ENCODE measurements around the gene GALNT6. TPM values are rescaled to one million over a fixed set of nuclear protein-coding genes. Genes with fewer than 3 reads are reported as not detected.
A peak's percentile ranks its signal among the peaks of the same experiment; 100 is the strongest.

GALNT6 gene
- total and polyA plus RNA-seq, 2 experiments from 2014 or later = 4.3 to 5.4 TPM

GRCh38 chr12:51390891-51391282 lies 319 bp downstream of the GALNT6 start:
- Histone ChIP-seq H3K27me3 (peaks cover 21% of the 10 kb centered on the region), H3K27ac (no peak overlapping the region), H3K4me3 (peak overlapping the region; percentile 75), H3K9me3 (ENCODE audit: low read depth) (no peaks in the 10 kb centered on the region), H3K36me3 (no peaks in the 10 kb centered on the region), H3K4me1 (ENCODE audit: low read depth) (peaks cover 13% of the 10 kb centered on the region)
- DNase-seq (ENCODE audit: low read depth in 1 of 2, low spot score in 1 of 2) = peak in 1 of 2 donors; percentile 24
- TF ChIP-seq CTCF (IDR thresholded peaks at IDR 0.05; ENCODE audit: low read depth, low read length) = no peak

GRCh38 chr12:51390457-51390856 lies 749 bp downstream of the GALNT6 start:
- Histone ChIP-seq H3K9me3 (ENCODE audit: low read depth) (no peaks in the 10 kb centered on the region), H3K4me3 (no peak overlapping the region), H3K36me3 (no peaks in the 10 kb centered on the region), H3K4me1 (ENCODE audit: low read depth) (peaks cover 13% of the 10 kb centered on the region), H3K27me3 (peaks cover 21% of the 10 kb centered on the region), H3K27ac (no peak overlapping the region)
- no peak for TF ChIP-seq CTCF (IDR thresholded peaks at IDR 0.05; ENCODE audit: low read depth, low read length)
- DNase-seq (ENCODE audit: low read depth in 1 of 2, low spot score in 1 of 2) = no peak

GRCh38 chr12:51389302-51389999 lies 1.8 kb downstream of the GALNT6 start:
- H3K4me1 ChIP-seq (ENCODE audit: low read depth) = peaks cover 13% of the 10 kb centered on the region
- no peak for DNase-seq (ENCODE audit: low read depth in 1 of 2, low spot score in 1 of 2)
- H3K36me3 ChIP-seq = no peaks in the 10 kb centered on the region
- TF ChIP-seq CTCF (IDR thresholded peaks at IDR 0.05; ENCODE audit: low read depth, low read length) = no peak
- peaks cover 21% of the 10 kb centered on the region for H3K27me3 ChIP-seq
- H3K9me3 ChIP-seq (ENCODE audit: low read depth) = no peaks in the 10 kb centered on the region
- H3K4me3 ChIP-seq = no peak overlapping the region
- no peak overlapping the region for H3K27ac ChIP-seq

GRCh38 chr12:51388846-51389245 lies 2.4 kb downstream of the GALNT6 start:
- Histone ChIP-seq H3K36me3 (no peaks in the 10 kb centered on the region), H3K4me1 (ENCODE audit: low read depth) (peaks cover 13% of the 10 kb centered on the region), H3K27ac (no peak overlapping the region), H3K4me3 (no peak overlapping the region), H3K9me3 (ENCODE audit: low read depth) (no peaks in the 10 kb centered on the region), H3K27me3 (peaks cover 21% of the 10 kb centered on the region)
- no peak for TF ChIP-seq CTCF (IDR thresholded peaks at IDR 0.05; ENCODE audit: low read depth, low read length)
- DNase-seq (ENCODE audit: low read depth in 1 of 2, low spot score in 1 of 2) = no peak

- Histone ChIP-seq H3K9me3 (ENCODE audit: low read depth) (no peaks in the 10 kb centered on the region), H3K27ac (no peak overlapping the region), H3K4me1 (ENCODE audit: low read depth) (peaks cover 13% of the 10 kb centered on the region), H3K27me3 (peaks cover 15% of the 10 kb centered on the region), H3K36me3 (no peaks in the 10 kb centered on the region), H3K4me3 (no peak overlapping the region)
- TF ChIP-seq CTCF (IDR thresholded peaks at IDR 0.05; ENCODE audit: low read depth, low read length) = no peak
- peak in 1 of 2 donors; percentile 66 for DNase-seq (ENCODE audit: low read depth in 1 of 2, low spot score in 1 of 2)
Observed at GRCh38 chr12:51388069-51388799, 3.0 kb downstream of the GALNT6 start.
